Measurements from ENCODE around the gene KIF5A. TPM values are rescaled to one million over a fixed set of nuclear protein-coding genes. Genes with fewer than 3 reads are reported as not detected.

Gene KIF5A
- total and polyA plus RNA-seq, 2 donors (not counting 1 experiment from before 2014, with no cell fraction given), result 0.09 to 0.67 TPM

- no peak overlapping the region for H2AFZ ChIP-seq (ENCODE audit: insufficient read depth, low read depth, low read length, poor library complexity, severe bottlenecking)
- peaks cover 35 to 55% of the 10 kb centered on the region in 2 donors for H3K4me1 ChIP-seq (ENCODE audit: control insufficient read depth in 2 of 2, insufficient read depth in 2 of 2, low read length in 2 of 2)
- H3K27me3 Mint-ChIP-seq, result peaks cover 88% of the 10 kb centered on the region
- ATAC-seq (ENCODE audit: low read depth) (no peak), DNase-seq (no peak)
- no peak overlapping the region for H3K27ac ChIP-seq (ENCODE audit: low read length in 2 of 2)
- no peak overlapping the region for H3K4me2 ChIP-seq (replicated peaks; ENCODE audit: low read depth, low read length, poor library complexity, severe bottlenecking)
- no peak overlapping the region for H3K9ac ChIP-seq (ENCODE audit: low read length)
- peaks cover 0 to 97% (median 80%) of the 10 kb centered on the region in 4 experiments for H3K27me3 ChIP-seq (replicated peaks in 1 of 4; ENCODE audit: control extremely low read depth in 1 of 4, control insufficient read depth in 3 of 4, insufficient read depth in 4 of 4, low read length in 3 of 4)
- no peaks in the 10 kb centered on the region for H3K36me3 ChIP-seq (replicated peaks in 1 of 2; ENCODE audit: control extremely low read depth in 1 of 2, control insufficient read depth in 1 of 2, extremely low read depth in 1 of 2, insufficient read depth in 2 of 2, low read length in 1 of 2)
- intact Hi-C loops (cut with micrococcal nuclease), result loop anchor here (5.0 kb wide), 2 partner anchors 102 to 147 kb away; partner anchors contain the start of genes ARHGAP9, DDIT3 and MBD6
- no peak overlapping the region for H3K4me3 Mint-ChIP-seq
- ChIA-PET CTCF (interaction anchor here (0.9 to 3.3 kb wide), 6 partner anchors 9 to 166 kb away, joined by 3 to 17 read pairs (median 4); partner anchors contain the start of genes B4GALNT1 and GLI1), POLR2A (no interaction called here)
- H3K9me3 ChIP-seq (ENCODE audit: control extremely low read depth in 1 of 3, control insufficient read depth in 2 of 3, insufficient read depth in 1 of 3, low read length in 2 of 3), result peaks cover 0 to 20% (median 0%) of the 10 kb centered on the region in 3 donors
- H3K27ac Mint-ChIP-seq, result no peak overlapping the region
- peaks cover 39% of the 10 kb centered on the region for H3K4me1 Mint-ChIP-seq
- no peak overlapping the region for H3K4me3 ChIP-seq (ENCODE audit: control extremely low read depth in 1 of 5, extremely low read depth in 1 of 5, insufficient read depth in 1 of 5, low read depth in 2 of 5, low read length in 4 of 5)
- H4K20me1 ChIP-seq (ENCODE audit: control insufficient read depth, insufficient read depth, low read length, poor library complexity, severe bottlenecking), result peaks cover 7% of the 10 kb centered on the region
- no peak for TF ChIP-seq EZH2 (IDR thresholded peaks at IDR 0.05; ENCODE audit: borderline replicate concordance, insufficient read depth, low read depth, low read length, poor library complexity, severe bottlenecking)
- TF ChIP-seq, protein P1, sequence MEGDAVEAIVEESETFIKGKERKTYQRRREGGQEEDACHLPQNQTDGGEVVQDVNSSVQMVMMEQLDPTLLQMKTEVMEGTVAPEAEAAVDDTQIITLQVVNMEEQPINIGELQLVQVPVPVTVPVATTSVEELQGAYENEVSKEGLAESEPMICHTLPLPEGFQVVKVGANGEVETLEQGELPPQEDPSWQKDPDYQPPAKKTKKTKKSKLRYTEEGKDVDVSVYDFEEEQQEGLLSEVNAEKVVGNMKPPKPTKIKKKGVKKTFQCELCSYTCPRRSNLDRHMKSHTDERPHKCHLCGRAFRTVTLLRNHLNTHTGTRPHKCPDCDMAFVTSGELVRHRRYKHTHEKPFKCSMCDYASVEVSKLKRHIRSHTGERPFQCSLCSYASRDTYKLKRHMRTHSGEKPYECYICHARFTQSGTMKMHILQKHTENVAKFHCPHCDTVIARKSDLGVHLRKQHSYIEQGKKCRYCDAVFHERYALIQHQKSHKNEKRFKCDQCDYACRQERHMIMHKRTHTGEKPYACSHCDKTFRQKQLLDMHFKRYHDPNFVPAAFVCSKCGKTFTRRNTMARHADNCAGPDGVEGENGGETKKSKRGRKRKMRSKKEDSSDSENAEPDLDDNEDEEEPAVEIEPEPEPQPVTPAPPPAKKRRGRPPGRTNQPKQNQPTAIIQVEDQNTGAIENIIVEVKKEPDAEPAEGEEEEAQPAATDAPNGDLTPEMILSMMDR (IDR thresholded peaks at IDR 0.05), result no peak
- no peaks in the 10 kb centered on the region for H3K79me2 ChIP-seq (ENCODE audit: control insufficient read depth, insufficient read depth, low read length)
- no peaks in the 10 kb centered on the region for H3K9me3 Mint-ChIP-seq (ENCODE audit: insufficient read depth)
- WGBS (ENCODE audit: insufficient coverage), result 95% methylated on average over 3 of the region's 8 CpGs
These were observed 74.8 kb downstream of the KIF5A start for GRCh38 chr12:57624441-57625220.
